GM12878 (cell line): Measurements from ENCODE around the gene CDKL5. TPM values are rescaled to one million over a fixed set of nuclear protein-coding genes. Genes with fewer than 3 reads are reported as not detected.

Experiments
- ATAC-seq: fragments of 200-7000 bp; cut with Tn5 transposase; 3 replicates; pipeline ENCODE4 v1.9.1; 2020; ENCODE audit warnings: mild to moderate bottlenecking, moderate library complexity
- BruUV-seq: library from RNA; stranded (reverse); fragments of 400-500 nt; replicated peaks from 2 replicates; lab custom pipeline; 2021; lab: Mats Ljungman, UMichigan
- CTCF ChIA-PET: fragments of 300-600 bp; sonication (Branson Sonifier 250); formaldehyde crosslinking; extraction: SDS; loops from one replicate; lab custom pipeline; 2021; ENCODE audit warnings: inconsistent platforms; lab: Yijun Ruan, JAX
- POLR2A ChIA-PET: fragments of 350-600 bp; formaldehyde crosslinking; extraction: SDS; loops from one replicate; lab custom pipeline; 2021; ENCODE audit warnings: inconsistent platforms; lab: Charles Lee
- RAD21 ChIA-PET: fragments of 300-600 bp; sonication (Branson Sonifier 250); formaldehyde crosslinking; loops from one replicate; lab custom pipeline; 2023; ENCODE audit warnings: antibody characterized with exemption; ENCODE audit not compliant: unreplicated experiment; lab: Charles Lee
- SMC1A ChIA-PET: fragments of 300-600 bp; sonication (Branson Sonifier 250); formaldehyde crosslinking; loops from one replicate; lab custom pipeline; 2023; ENCODE audit not compliant: unreplicated experiment, uncharacterized antibody; lab: Charles Lee
- DNase-seq: peaks from one replicate; pipeline ENCODE4 v3.0.0-alpha.2; 2011; ENCODE audit warnings: low read depth, low spot score
- FAIRE-seq: peaks from 3 replicates; lab custom pipeline; 2011; peaks lifted over from hg19 to GRCh38; lab: Jason Lieb, UNC
- H2AFZ ChIP-seq: 2 replicates; pipeline ENCODE4 v1.6.0; 2011; ENCODE audit warnings: low read depth, low read length, control low read depth; ENCODE audit not compliant: control insufficient read depth
- H3K27ac ChIP-seq: 2 replicates; pipeline ENCODE4 v1.5.1; 2011; ENCODE audit warnings: control low read depth; ENCODE audit not compliant: control insufficient read depth, insufficient read depth
- H3K27me3 ChIP-seq, 2 experiments: replicated peaks in 1 of 2; 2 replicates each; pipeline versions ENCODE4 v1.6.0 to v1.6.1; 2011; ENCODE audit warnings: low read length in 1 of 2; ENCODE audit not compliant: control insufficient read depth in 2 of 2, insufficient read depth in 2 of 2
- H3K36me3 ChIP-seq, 2 experiments: 2 replicates each; pipeline ENCODE4 v1.5.1; 2011; ENCODE audit warnings: low read length in 1 of 2; ENCODE audit not compliant: control insufficient read depth in 2 of 2, insufficient read depth in 2 of 2
- H3K4me1 ChIP-seq: 2 replicates; pipeline ENCODE4 v1.6.1; 2011; ENCODE audit warnings: mild to moderate bottlenecking, low read length, moderate library complexity, mixed read lengths; ENCODE audit not compliant: control insufficient read depth, insufficient read depth
- H3K4me2 ChIP-seq: 2 replicates; pipeline ENCODE4 v1.6.0; 2011; ENCODE audit warnings: control low read depth; ENCODE audit not compliant: control insufficient read depth, insufficient read depth
- H3K4me3 ChIP-seq: fragments of 200-600 bp; sonication (generic); 2 replicates; pipeline ENCODE4 v1.5.1; 2016
- H3K79me2 ChIP-seq: 2 replicates; pipeline ENCODE4 v1.6.0; 2011; ENCODE audit warnings: low read length; ENCODE audit not compliant: control insufficient read depth, insufficient read depth
- H3K9ac ChIP-seq: 2 replicates; pipeline ENCODE4 v1.8.0; 2011; ENCODE audit warnings: low read length, control low read depth, mixed read lengths; ENCODE audit not compliant: control insufficient read depth, insufficient read depth
- H3K9me3 ChIP-seq: replicated peaks from 3 replicates; pipeline ENCODE4 v1.5.1; 2011; ENCODE audit warnings: mild to moderate bottlenecking, low read length; ENCODE audit not compliant: control insufficient read depth, insufficient read depth
- H4K20me1 ChIP-seq: 2 replicates; pipeline ENCODE4 v1.6.0; 2011; ENCODE audit not compliant: control insufficient read depth, insufficient read depth
- ATF7 ChIP-seq: fragments of 450-650 bp; IDR thresholded peaks from 2 replicates; pipeline ENCODE4 v1.6.1; 2016; ENCODE audit warnings: low read depth, mild to moderate bottlenecking
- BHLHE40 ChIP-seq, 2 experiments: fragments of 450-650 bp in 1 of 2; IDR thresholded peaks; 2 replicates each; pipeline ENCODE4 v1.6.1; 2011 to 2017; ENCODE audit warnings: low read depth in 2 of 2, borderline replicate concordance in 1 of 2, improper control_type of control experiment in 1 of 2, low read length in 1 of 2, mild to moderate bottlenecking in 1 of 2
- CREB1 ChIP-seq: IDR thresholded peaks from 2 replicates; pipeline ENCODE4 v1.6.1; 2012; ENCODE audit warnings: low read depth, mild to moderate bottlenecking, inconsistent platforms
- CREM ChIP-seq: IDR thresholded peaks from 2 replicates; pipeline ENCODE4 v1.6.1; 2014; ENCODE audit warnings: antibody characterized with exemption, low read depth
- EED ChIP-seq: sonication (generic); IDR thresholded peaks from 2 replicates; pipeline ENCODE4 v1.6.1; 2016; ENCODE audit warnings: antibody characterized with exemption, low read depth
- EP300 ChIP-seq, 2 experiments: fragments of 150-350 bp in 1 of 2; IDR thresholded peaks; 2 replicates each; pipeline ENCODE4 v1.6.1; 2011 to 2012; ENCODE audit warnings: low read depth in 2 of 2, low read length in 2 of 2, borderline replicate concordance in 1 of 2, improper control_type of control experiment in 1 of 2, inconsistent platforms in 1 of 2; ENCODE audit not compliant: control insufficient read depth in 1 of 2
- ESRRA ChIP-seq: IDR thresholded peaks from 2 replicates; pipeline ENCODE4 v1.6.1; 2012; ENCODE audit warnings: mild to moderate bottlenecking, low read length, improper control_type of control experiment
- ETV6 ChIP-seq, 2 experiments: fragments of 450-650 bp in 1 of 2; IDR thresholded peaks in 1 of 2; conservative IDR thresholded peaks in 1 of 2; 2 replicates each; pipeline ENCODE4 v1.6.1; 2014; ENCODE audit warnings: antibody characterized with exemption in 1 of 2, borderline replicate concordance in 1 of 2, low read depth in 1 of 2, mild to moderate bottlenecking in 1 of 2, moderate library complexity in 1 of 2
- HDAC6 ChIP-seq: fragments of 200-600 bp; sonication (generic); IDR thresholded peaks from one replicate; pipeline ENCODE4 v1.8.0; 2017; ENCODE audit warnings: antibody characterized with exemption; ENCODE audit not compliant: unreplicated experiment
- JUNB ChIP-seq: IDR thresholded peaks from 2 replicates; pipeline ENCODE4 v1.6.1; 2016; ENCODE audit warnings: antibody characterized with exemption, mild to moderate bottlenecking
- LARP7 ChIP-seq: fragments of 450-650 bp; IDR thresholded peaks from 2 replicates; pipeline ENCODE4 v1.6.1; 2017; ENCODE audit warnings: mild to moderate bottlenecking
- MXI1 ChIP-seq: fragments of 150-350 bp; IDR thresholded peaks from 2 replicates; pipeline ENCODE4 v1.6.1; 2011; ENCODE audit warnings: low read depth, mild to moderate bottlenecking, inconsistent platforms, low read length, improper control_type of control experiment
- NR2C2 ChIP-seq: IDR thresholded peaks from 2 replicates; pipeline ENCODE4 v1.6.1; 2011; ENCODE audit warnings: borderline replicate concordance, low read depth; ENCODE audit not compliant: control insufficient read depth, insufficient read length
- POU2F2 ChIP-seq: IDR thresholded peaks from 3 replicates; pipeline ENCODE4 v1.6.1; 2011; ENCODE audit warnings: low read depth, mild to moderate bottlenecking, low read length, borderline replicate concordance
- RBBP5 ChIP-seq: fragments of 200-600 bp; sonication (generic); conservative IDR thresholded peaks from 2 replicates; pipeline ENCODE4 v1.6.1; 2016
- SIN3A ChIP-seq: IDR thresholded peaks from 2 replicates; pipeline ENCODE4 v1.6.1; 2012; ENCODE audit warnings: low read depth, low read length, improper control_type of control experiment
- SRF ChIP-seq, 2 experiments: IDR thresholded peaks; 2 replicates each; pipeline ENCODE4 v1.6.1; 2011; ENCODE audit warnings: low read depth in 2 of 2, low read length in 2 of 2, mild to moderate bottlenecking in 1 of 2, moderate library complexity in 1 of 2
- STAT1 ChIP-seq: fragments of 450-650 bp; conservative IDR thresholded peaks from 2 replicates; pipeline ENCODE4 v1.6.1; 2014; ENCODE audit warnings: antibody characterized with exemption, mild to moderate bottlenecking
- USF1 ChIP-seq: IDR thresholded peaks from 2 replicates; pipeline ENCODE4 v1.6.1; 2011; ENCODE audit warnings: borderline replicate concordance, low read depth, mild to moderate bottlenecking, moderate library complexity, mixed read lengths, low read length; ENCODE audit not compliant: insufficient read depth; ENCODE audit errors: extremely low read length
- ZSCAN29 ChIP-seq: fragments of 450-650 bp; IDR thresholded peaks from 2 replicates; pipeline ENCODE4 v1.6.1; 2017; ENCODE audit warnings: mild to moderate bottlenecking, moderate library complexity
- WGBS: methylation state at CpG from one replicate; pipeline ENCODE4 v1.1.6; 2016; ENCODE audit warnings: low lambda C conversion rate; ENCODE audit not compliant: insufficient replicate concordance, insufficient coverage; ENCODE audit errors: missing lambda C conversion rate; 5-methylcytosine and 5-hydroxymethylcytosine counted together
- in situ Hi-C: fragments of 300-500 bp; cut with MboI; formaldehyde crosslinking; loops from 9 replicates; pipeline ENCODE4 v1.14.3; 2018; ENCODE audit warnings: mixed read lengths
- intact Hi-C: fragments of 100-400 bp; cut with micrococcal nuclease; formaldehyde crosslinking; loops from one replicate; pipeline ENCODE4 v1.14.2; 2022; ENCODE audit not compliant: unreplicated experiment
- polyA plus RNA-seq, 11 experiments: library from polyadenylated mRNA; depleted of rRNA in 4 of 11; unstranded in 6 of 11; stranded (reverse) in 5 of 11; fragments of >200 nt; fragmentation: Nextera tagmentation in 4 of 11; fragmentation: Illumina TruSeq in 1 of 11; extraction: Ambion mirVana in 4 of 11; extraction: Trizol in 1 of 11; gene quantifications; 1 replicate in 1 of 11; 2 replicates in 10 of 11; pipeline versions ENCODE4 v1.2.1 to v1.2.3, GENCODE V29; 2011 to 2016; ENCODE audit warnings: inconsistent platforms in 2 of 11, missing spikeins in 2 of 11, low read depth in 1 of 11
- total RNA-seq, 4 experiments: library from RNA; depleted of rRNA in 3 of 4; stranded (reverse); fragments of >200 nt in 3 of 4; fragmentation: Illumina TruSeq in 1 of 4; extraction: Trizol in 1 of 4; gene quantifications; 2 replicates each; pipeline versions ENCODE4 v1.2.1 to v1.2.3, GENCODE V29; 2013 to 2021

CDKL5 gene
- total and polyA plus RNA-seq, 10 of the 15 experiments (the other 5 are each of a cell fraction or from before 2014, with no cell fraction given), result 1.4 to 14.5 (median 6.3) TPM

DNA sequence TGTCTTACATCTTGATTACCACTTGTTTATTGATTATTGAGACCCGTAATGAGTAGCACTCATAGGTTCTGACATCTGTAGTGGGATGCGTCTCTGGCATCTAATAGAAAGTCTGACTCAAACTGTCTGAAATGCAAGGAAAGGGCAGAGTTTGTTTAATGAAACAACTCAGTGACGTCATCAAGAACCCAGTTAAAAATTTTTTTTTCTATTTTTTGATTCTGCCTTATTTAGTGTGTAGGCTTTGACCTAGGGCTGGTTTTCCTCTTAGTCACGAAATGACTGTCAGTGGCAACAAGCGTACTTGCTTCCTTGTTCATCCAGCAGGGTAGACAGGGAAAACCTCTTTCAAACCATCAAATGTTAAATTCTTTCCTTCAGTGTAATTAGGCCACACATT, 3.1 kb upstream of the CDKL5 start:
- H4K20me1 ChIP-seq, result no peaks in the 10 kb centered on the region
- no peak for TF ChIP-seq CREB1
- TF ChIP-seq EP300 (IDR thresholded peaks at IDR 0.05; ENCODE audit: borderline replicate concordance in 1 of 2, control insufficient read depth in 1 of 2, low read depth in 2 of 2, low read length in 2 of 2), result no peak
- TF ChIP-seq ZSCAN29, result no peak
- TF ChIP-seq USF1, result no peak
- TF ChIP-seq NR2C2, result no peak
- TF ChIP-seq MXI1, result no peak
- TF ChIP-seq SIN3A, result no peak
- TF ChIP-seq STAT1, result no peak
- peak; percentile 61; the same call in 1 of the 2 replicates for TF ChIP-seq EED
- TF ChIP-seq ATF7, result peak; percentile 75
- no peak for TF ChIP-seq HDAC6
- TF ChIP-seq SRF (IDR thresholded peaks at IDR 0.05; ENCODE audit: low read depth in 2 of 2, low read length in 2 of 2), result no peak
- no peak for TF ChIP-seq LARP7
- no peak for TF ChIP-seq ESRRA
- no peak for TF ChIP-seq POU2F2
- no peak; the same call in 1 of the 2 replicates for TF ChIP-seq CREM
- peak; percentile 51; the same call in 1 of the 2 replicates for TF ChIP-seq JUNB
- no peak for TF ChIP-seq ETV6 (conservative IDR thresholded peaks at IDR 0.05 in 1 of 2, IDR thresholded peaks at IDR 0.05 in 1 of 2; ENCODE audit: borderline replicate concordance in 1 of 2, low read depth in 1 of 2)
- no peak for TF ChIP-seq RBBP5
- no peak for TF ChIP-seq BHLHE40 (IDR thresholded peaks at IDR 0.05; ENCODE audit: borderline replicate concordance in 1 of 2, low read depth in 2 of 2, low read length in 1 of 2)
- TF ChIP-seq, all 136 proteins: peak for 3
- Histone ChIP-seq H3K9me3 (no peaks in the 10 kb centered on the region; the same call in 2 of the 3 replicates), H3K27me3 (0 out of 4 replicates have a peak, but pooled peaks cover 0 to 2% of the 10 kb centered on the region in 2 experiments), H3K79me2 (no peaks in the 10 kb centered on the region), H3K36me3 (no peaks in the 10 kb centered on the region), H3K4me2 (no peak overlapping the region), H3K9ac (no peak overlapping the region), H3K4me3 (no peak overlapping the region), H3K27ac (no peak overlapping the region), H3K4me1 (peaks cover 2% of the 10 kb centered on the region; the same call in 1 of the 2 replicates), H2AFZ (no peak overlapping the region)
- DNase-seq (no peak), FAIRE-seq (no peak), ATAC-seq (no peak)
- POLR2A ChIA-PET, result no interaction called here
- SMC1A ChIA-PET, result interaction anchor here (1.7 kb wide), 1 partner anchor 12 kb away, joined by 3 read pairs; no protein-coding TSS in a partner anchor
- 18% methylated on average over 5 of the region's 5 CpGs for WGBS
- no TSS peak for BruUV-seq
- RAD21 ChIA-PET, result no interaction called here
- CTCF ChIA-PET, result no interaction called here
- intact Hi-C loops (loop anchor here (10.0 kb wide), 1 partner anchor 252 kb away; the partner anchor contains the start of gene RS1), in situ Hi-C loops (no loop called here)
